Left colon (tissue), 2 donors: ENCODE results near the gene KIF21A. TPM values are rescaled to one million over a fixed set of nuclear protein-coding genes. Genes with fewer than 3 reads are reported as not detected.
"Not testable (repeated sequence)": the region's sequence is repeated elsewhere in the genome, so short reads cannot be mapped to it uniquely, and the experiment has no call there.

Experiments
- ATAC-seq: fragments of 200-7000 bp; cut with Tn5 transposase; one replicate; pipeline ENCODE4 v1.9.1; 2020; ENCODE audit warnings: mild to moderate bottlenecking, moderate library complexity
- DNase-seq, 2 donors: peaks; one replicate each; pipeline ENCODE4 v3.0.0-alpha.2; 2020
- intact Hi-C, 2 donors: fragments of 100-400 bp; cut with DNase I in 1 of 2; cut with micrococcal nuclease in 1 of 2; formaldehyde crosslinking; loops; one replicate each; pipeline versions ENCODE4 v1.11.2 to v1.14.0; 2022; cut with DNase I, micrococcal nuclease
- total RNA-seq, 2 donors: library from RNA; stranded (reverse); fragmentation: NEBNext Ultra II Directional; extraction: Animal tissue kit (Norgen Biotek cat#: 25700); gene quantifications; one replicate each; pipeline ENCODE4 v1.2.1, GENCODE V29; 2021
- donor health status: DM: no; HTN: no; CAD: no.
- donor health status: DM: yes; HTN: yes; CAD: no.

Gene KIF21A
- total RNA-seq, 2 donors from 2014 or later: 33.5 to 35.0 TPM

DNA sequence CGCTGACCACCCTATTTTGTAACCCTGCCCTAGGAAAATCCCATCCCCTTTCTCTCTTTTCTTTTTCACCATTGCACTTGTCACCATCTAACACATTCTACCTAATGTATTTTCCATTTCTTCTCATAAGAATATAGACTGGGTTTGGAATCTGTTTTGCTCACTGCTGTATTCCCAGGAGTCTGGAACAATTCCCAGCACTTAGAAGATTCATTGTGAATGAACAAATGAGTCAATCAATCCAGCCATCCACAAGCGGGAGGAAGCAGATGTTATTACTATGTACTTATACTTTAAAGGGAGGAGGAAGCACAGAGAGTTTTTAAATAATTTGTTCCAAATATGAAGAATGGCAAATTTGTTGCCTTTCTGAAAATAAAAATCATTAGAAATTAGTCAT, 142.1 kb downstream of the KIF21A start:
- no peak for ATAC-seq
- intact Hi-C loops: no loop called here
- no peak for DNase-seq

GRCh38 chr12:39297891-39298290, 145.0 kb downstream of the KIF21A start:
- DNase-seq: no peak
- no peak for ATAC-seq
- intact Hi-C loops: no loop called here

DNA sequence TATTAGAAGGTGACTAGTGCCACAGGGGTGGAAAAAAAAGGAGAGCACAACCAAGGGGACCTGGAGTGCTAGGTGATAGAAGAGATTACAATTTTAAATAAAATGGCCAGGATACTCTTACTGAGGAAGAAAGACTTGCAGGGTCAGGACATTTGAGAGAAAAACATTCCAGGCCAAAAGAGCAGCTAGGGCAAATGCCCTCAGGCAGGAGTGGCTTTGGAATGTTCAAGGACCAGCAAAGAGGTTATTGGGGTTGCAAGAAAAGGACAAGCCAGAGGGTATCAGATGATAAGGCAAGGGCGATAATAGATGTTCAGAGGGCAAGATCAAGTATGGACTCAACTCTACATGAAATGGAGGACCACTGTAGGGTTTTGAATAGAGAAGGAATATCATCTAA, 146.4 kb downstream of the KIF21A start:
- intact Hi-C loops: no loop called here
- DNase-seq (no peak), ATAC-seq (no peak)

DNA sequence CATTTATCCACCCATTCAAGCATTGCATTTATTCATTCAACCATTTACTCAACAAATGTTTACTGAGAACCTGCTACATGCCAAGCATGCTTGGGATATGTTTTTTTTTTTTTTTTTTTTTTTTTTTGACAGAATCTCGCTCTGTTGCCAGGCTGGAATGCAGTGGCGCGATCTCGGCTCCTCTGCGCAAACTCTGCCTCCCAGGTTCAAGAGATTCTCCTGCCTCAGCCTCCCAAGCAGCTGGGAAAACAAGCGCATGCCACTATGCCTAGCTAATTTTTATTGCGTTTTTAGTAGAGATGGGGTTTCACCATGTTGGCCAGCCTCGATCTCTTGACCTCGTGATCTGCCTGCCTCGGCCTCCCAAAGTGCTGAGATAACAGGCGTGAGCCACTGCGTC, 147.3 kb downstream of the KIF21A start:
- intact Hi-C loops, DNase-seq: not testable (repeated sequence)

GRCh38 chr12:39294715-39295114, 148.2 kb downstream of the KIF21A start:
- intact Hi-C loops: no loop called here
- ATAC-seq (no peak), DNase-seq (no peak)

More for the DNA sequence above, 147.3 kb downstream of the KIF21A start:
- ATAC-seq: not testable (repeated sequence)

GRCh38 chr12:39292125-39292630, 150.7 kb downstream of the KIF21A start:
- intact Hi-C loops: no loop called here
- ATAC-seq (no peak), DNase-seq (no peak)

- intact Hi-C loops: no loop called here
- DNase-seq: no peak
- ATAC-seq: no peak
Observed at GRCh38 chr12:39287817-39288216, 155.1 kb downstream of the KIF21A start.

- no peak for ATAC-seq
- intact Hi-C loops: no loop called here
- DNase-seq: no peak
Observed at GRCh38 chr12:39287409-39287808, 155.5 kb downstream of the KIF21A start.

DNA sequence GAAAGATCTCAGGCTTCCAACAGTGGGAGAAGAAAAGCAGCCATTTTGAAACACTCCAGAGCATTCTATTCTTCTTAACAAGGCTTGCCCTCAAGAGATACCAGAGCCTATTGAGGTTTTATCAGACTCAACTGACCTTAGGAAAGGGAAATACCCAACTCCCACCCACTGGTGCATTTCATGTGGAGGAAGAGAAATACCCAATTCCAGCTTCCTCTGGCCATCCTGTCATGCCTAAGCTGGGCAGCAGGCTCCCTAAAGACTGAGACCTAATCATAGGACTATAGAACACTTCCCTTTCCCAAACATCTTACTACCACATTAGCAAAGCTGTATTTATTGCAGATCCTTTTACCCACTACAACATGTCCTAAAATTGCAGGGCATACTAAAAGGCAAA, 164.5 kb downstream of the KIF21A start:
- DNase-seq (no peak), ATAC-seq (no peak)
- intact Hi-C loops: no loop called here

DNA sequence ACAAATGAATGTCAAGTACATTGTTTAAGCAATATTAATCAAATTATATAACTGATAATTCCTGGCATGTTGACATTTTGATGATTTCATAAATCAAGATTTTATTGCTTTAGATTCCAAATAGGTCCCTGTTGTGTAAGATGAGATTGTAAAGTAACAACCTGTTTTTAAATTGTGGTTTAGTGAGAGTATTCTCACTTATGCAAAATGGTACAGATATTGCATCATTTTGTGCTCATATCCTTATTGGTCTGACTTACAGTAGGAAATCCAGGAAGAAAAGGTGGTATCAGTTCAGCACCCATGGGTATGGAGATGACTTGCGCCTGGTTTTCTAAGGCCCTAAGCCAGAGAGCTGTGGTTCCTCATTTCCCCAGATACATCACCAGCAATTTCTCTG, 165.5 kb downstream of the KIF21A start:
- peak; percentile 31 for ATAC-seq
- DNase-seq: no peak
- intact Hi-C loops: no loop called here

DNA sequence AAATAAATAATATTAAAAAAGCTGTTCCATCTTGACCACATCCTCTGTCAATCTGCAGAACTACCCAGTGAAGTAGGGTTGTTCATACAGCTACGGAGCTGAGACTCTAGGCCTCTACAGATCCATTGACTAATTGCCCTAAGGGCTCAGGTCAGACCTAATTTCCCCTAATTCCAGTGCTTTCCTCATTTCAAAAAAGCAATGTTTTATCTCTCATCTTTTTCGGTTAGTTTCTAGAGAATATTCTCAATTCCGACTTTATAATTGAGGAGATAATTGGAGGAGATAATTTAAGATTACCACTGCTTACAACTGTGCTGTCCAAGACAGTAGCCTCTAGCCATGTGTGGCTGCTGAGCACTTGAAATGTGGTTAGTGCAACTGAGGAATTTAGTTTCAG, 167.1 kb downstream of the KIF21A start:
- intact Hi-C loops: no loop called here
- no peak for ATAC-seq
- no peak for DNase-seq

GRCh38 chr12:39272871-39273655, 169.9 kb downstream of the KIF21A start:
- peak in 1 of 2 donors; percentile 6 for DNase-seq
- ATAC-seq: peak; percentile 45
- intact Hi-C loops: loop anchor here in 1 of 2 donors (5.0 kb wide), 1 partner anchor 126 kb away; no protein-coding TSS in a partner anchor

- intact Hi-C loops: no loop called here
- no peak for DNase-seq
- no peak for ATAC-seq
Observed at GRCh38 chr12:39269492-39269891, 173.4 kb downstream of the KIF21A start.

- ATAC-seq (no peak), DNase-seq (no peak)
- intact Hi-C loops: no loop called here
Observed at GRCh38 chr12:39267886-39268285, 175.0 kb downstream of the KIF21A start.

DNA sequence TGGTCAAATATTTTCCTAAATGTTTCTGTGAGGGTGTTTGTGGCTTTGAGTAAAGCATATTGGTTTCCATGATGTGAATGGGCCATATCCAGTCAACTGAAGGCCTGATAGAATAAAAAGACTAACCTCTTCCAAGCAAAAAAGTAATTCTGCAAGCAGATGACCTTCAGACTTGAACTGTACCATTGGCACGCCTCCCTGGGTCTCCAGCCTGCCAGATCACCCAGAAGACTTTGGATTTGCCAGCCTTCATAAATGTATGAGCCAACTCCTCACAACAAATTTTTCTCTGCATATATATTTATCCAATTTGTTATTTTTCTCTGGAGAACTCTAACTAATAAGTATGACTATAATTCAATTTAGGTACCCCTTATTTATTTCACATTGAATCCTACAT, 190.3 kb downstream of the KIF21A start:
- intact Hi-C loops: no loop called here
- ATAC-seq: peak; percentile 63

More for the DNA sequence above, 190.3 kb downstream of the KIF21A start:
- peak in 1 of 2 donors; percentile 17 for DNase-seq

Other genes with a start within 250 kb of the KIF21A start
- gene ABCD2, start 176.7 kb upstream of the KIF21A start, total RNA-seq: under 1 TPM; 0.15 to 0.45 TPM